ENCODE results near the gene CTAGE4.
"Not testable (repeated sequence)": the region's sequence is repeated elsewhere in the genome, so short reads cannot be mapped to it uniquely, and the experiment has no call there.

GRCh38 chr7:144193782-144194181 lies 10.5 kb downstream of the CTAGE4 start:
- not testable (repeated sequence) for TF ChIP-seq POLR2AphosphoS5 (IDR thresholded peaks at IDR 0.05; ENCODE audit: low read depth); REST (IDR thresholded peaks at IDR 0.05; ENCODE audit: insufficient replicate concordance, low read depth); GABPA (IDR thresholded peaks at IDR 0.05; ENCODE audit: low read depth); SPI1 (IDR thresholded peaks at IDR 0.05; ENCODE audit: borderline replicate concordance, low read depth)
- TF ChIP-seq, protein P1, sequence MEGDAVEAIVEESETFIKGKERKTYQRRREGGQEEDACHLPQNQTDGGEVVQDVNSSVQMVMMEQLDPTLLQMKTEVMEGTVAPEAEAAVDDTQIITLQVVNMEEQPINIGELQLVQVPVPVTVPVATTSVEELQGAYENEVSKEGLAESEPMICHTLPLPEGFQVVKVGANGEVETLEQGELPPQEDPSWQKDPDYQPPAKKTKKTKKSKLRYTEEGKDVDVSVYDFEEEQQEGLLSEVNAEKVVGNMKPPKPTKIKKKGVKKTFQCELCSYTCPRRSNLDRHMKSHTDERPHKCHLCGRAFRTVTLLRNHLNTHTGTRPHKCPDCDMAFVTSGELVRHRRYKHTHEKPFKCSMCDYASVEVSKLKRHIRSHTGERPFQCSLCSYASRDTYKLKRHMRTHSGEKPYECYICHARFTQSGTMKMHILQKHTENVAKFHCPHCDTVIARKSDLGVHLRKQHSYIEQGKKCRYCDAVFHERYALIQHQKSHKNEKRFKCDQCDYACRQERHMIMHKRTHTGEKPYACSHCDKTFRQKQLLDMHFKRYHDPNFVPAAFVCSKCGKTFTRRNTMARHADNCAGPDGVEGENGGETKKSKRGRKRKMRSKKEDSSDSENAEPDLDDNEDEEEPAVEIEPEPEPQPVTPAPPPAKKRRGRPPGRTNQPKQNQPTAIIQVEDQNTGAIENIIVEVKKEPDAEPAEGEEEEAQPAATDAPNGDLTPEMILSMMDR (IDR thresholded peaks at IDR 0.05; ENCODE audit: insufficient read depth, low read length), result not testable (repeated sequence)
